WERI-Rb-1 (cell line): ENCODE data around the gene SLFN13.
A peak's percentile ranks its signal among the peaks of the same experiment; 100 is the strongest.
"Not testable (repeated sequence)": the region's sequence is repeated elsewhere in the genome, so short reads cannot be mapped to it uniquely, and the experiment has no call there.

ENCODE experiments used
- DNase-seq: peaks from one replicate; pipeline ENCODE4 v3.0.0-alpha.2; 2020
- H3K27ac ChIP-seq: fragments of 250-450 bp; sonication (Bioruptor Pico); 2 replicates; pipeline ENCODE4 v1.5.1; 2020; ENCODE audit warnings: mild to moderate bottlenecking, moderate library complexity
- H3K27me3 ChIP-seq: fragments of 250-450 bp; sonication (Bioruptor Pico); 2 replicates; pipeline ENCODE4 v1.5.1; 2021; ENCODE audit warnings: mild to moderate bottlenecking, low read depth, moderate library complexity; ENCODE audit not compliant: insufficient read depth, severe bottlenecking
- H3K36me3 ChIP-seq: fragments of 250-450 bp; sonication (Bioruptor Pico); 2 replicates; pipeline ENCODE4 v1.5.1; 2020; ENCODE audit warnings: mild to moderate bottlenecking, moderate library complexity
- H3K4me3 ChIP-seq: 2 replicates; pipeline ENCODE4 v1.5.1; 2011; ENCODE audit warnings: low read depth, mild to moderate bottlenecking, control low read depth, low read length
- H3K9me3 ChIP-seq: fragments of 250-450 bp; sonication (Bioruptor Pico); 2 replicates; pipeline ENCODE4 v1.5.1; 2021; ENCODE audit warnings: mild to moderate bottlenecking, moderate library complexity; ENCODE audit not compliant: severe bottlenecking
- CTCF ChIP-seq: IDR thresholded peaks from 2 replicates; pipeline ENCODE4 v1.5.1; 2011; ENCODE audit warnings: low read depth, mild to moderate bottlenecking, control low read depth, inconsistent platforms, low read length

Gene SLFN13

GRCh38 chr17:35468475-35468874 lies 19.9 kb upstream of the SLFN13 start:
- Histone ChIP-seq H3K27me3 (peaks cover 71% of the 10 kb centered on the region), H3K27ac (no peak overlapping the region), H3K4me3 (no peak overlapping the region), H3K36me3 (no peaks in the 10 kb centered on the region), H3K9me3 (no peaks in the 10 kb centered on the region)
- TF ChIP-seq CTCF, result no peak
- DNase-seq, result no peak

- Histone ChIP-seq H3K36me3 (no peaks in the 10 kb centered on the region), H3K27me3 (peaks cover 72% of the 10 kb centered on the region), H3K4me3 (no peak overlapping the region), H3K27ac (no peak overlapping the region), H3K9me3 (no peaks in the 10 kb centered on the region)
- no peak for TF ChIP-seq CTCF
- no peak for DNase-seq
These were observed 19.3 kb upstream of the SLFN13 start for GRCh38 chr17:35467824-35468223.

- Histone ChIP-seq H3K9me3 (no peaks in the 10 kb centered on the region), H3K27me3 (peaks cover 87% of the 10 kb centered on the region), H3K36me3 (no peaks in the 10 kb centered on the region), H3K27ac (no peak overlapping the region), H3K4me3 (no peak overlapping the region)
- DNase-seq, result peak; percentile 24
- no peak for TF ChIP-seq CTCF
These were observed 11.8 kb upstream of the SLFN13 start for GRCh38 chr17:35460354-35460851.

- DNase-seq, H3K36me3 ChIP-seq, H3K4me3 ChIP-seq, H3K27ac ChIP-seq, H3K9me3 ChIP-seq: not testable (repeated sequence)
- H3K27me3 ChIP-seq, result peaks cover 56% of the 10 kb centered on the region
These were observed 5.5 kb upstream of the SLFN13 start for GRCh38 chr17:35454035-35454434.

GRCh38 chr17:35453171-35453570 lies 4.6 kb upstream of the SLFN13 start:
- no peak for DNase-seq
- H3K27me3 ChIP-seq, result peaks cover 57% of the 10 kb centered on the region

GRCh38 chr17:35449371-35449931 lies 885 bp upstream of the SLFN13 start:
- TF ChIP-seq CTCF, result no peak
- no peak for DNase-seq
- H3K9me3 ChIP-seq, result peaks cover 13% of the 10 kb centered on the region

More at GRCh38 chr17:35453171-35453570, 4.6 kb upstream of the SLFN13 start:
- Histone ChIP-seq H3K4me3 (no peak overlapping the region), H3K36me3 (no peaks in the 10 kb centered on the region), H3K27ac (no peak overlapping the region), H3K9me3 (peaks cover 13% of the 10 kb centered on the region)
- no peak for TF ChIP-seq CTCF

More at GRCh38 chr17:35449371-35449931, 885 bp upstream of the SLFN13 start:
- H3K36me3 ChIP-seq, result no peaks in the 10 kb centered on the region
- no peak overlapping the region for H3K4me3 ChIP-seq
- H3K27me3 ChIP-seq, result peaks cover 70% of the 10 kb centered on the region
- no peak overlapping the region for H3K27ac ChIP-seq
